SK-N-SH (cell line): ENCODE measurements around the gene AP2A1. TPM values are rescaled to one million over a fixed set of nuclear protein-coding genes. Genes with fewer than 3 reads are reported as not detected.

Source experiments
- CTCF ChIA-PET: fragments of 300-600, 350-600 bp; formaldehyde crosslinking; extraction: SDS; loops from one replicate; lab custom pipeline; 2021; lab: Yijun Ruan, JAX
- POLR2A ChIA-PET: fragments of 350-600 bp; sonication (Branson Sonifier 250); formaldehyde crosslinking; extraction: SDS; loops from one replicate; lab custom pipeline; 2020; ENCODE audit warnings: antibody characterized with exemption, inconsistent platforms; lab: Yijun Ruan, JAX
- DNase-seq: peaks from one replicate; pipeline ENCODE4 v3.0.0; 2012
- H2AFZ ChIP-seq: fragments of 200-600 bp; sonication (generic); 2 replicates; pipeline ENCODE4 v1.8.1; 2016; ENCODE audit warnings: antibody characterized with exemption, mild to moderate bottlenecking, low read depth
- H3F3A ChIP-seq: fragments of 200-600 bp; sonication (generic); replicated peaks from 2 replicates; pipeline ENCODE3; 2016; ENCODE audit warnings: antibody characterized with exemption, mild to moderate bottlenecking; ENCODE audit not compliant: insufficient read depth
- H3K27ac ChIP-seq, 2 experiments: fragments of 200-500 bp in 1 of 2; fragments of 200-600 bp in 1 of 2; sonication (Bioruptor generic) in 1 of 2; sonication (generic), shearing (Covaris generic) in 1 of 2; 2 replicates each; pipeline versions ENCODE4 v1.5.1 to v1.6.1; 2014 to 2016; ENCODE audit warnings: low read depth in 2 of 2, inconsistent platforms in 1 of 2, low read length in 1 of 2, mild to moderate bottlenecking in 1 of 2, mixed read lengths in 1 of 2
- H3K27me3 ChIP-seq: fragments of 200-600 bp; sonication (generic), shearing (Covaris generic); 2 replicates; pipeline ENCODE4 v1.6.1; 2016; ENCODE audit warnings: mixed run types; ENCODE audit not compliant: insufficient read depth
- H3K36me3 ChIP-seq, 2 experiments: fragments of 200-500 bp in 1 of 2; fragments of 200-600 bp in 1 of 2; sonication (Bioruptor generic) in 1 of 2; sonication (generic) in 1 of 2; replicated peaks in 1 of 2; 2 replicates each; pipeline versions ENCODE3 to v1.5.1; 2014 to 2016; ENCODE audit warnings: low read length in 1 of 2, mild to moderate bottlenecking in 1 of 2; ENCODE audit not compliant: insufficient read depth in 2 of 2, control insufficient read depth in 1 of 2
- H3K4me1 ChIP-seq, 2 experiments: fragments of 200-500 bp in 1 of 2; fragments of 200-600 bp in 1 of 2; sonication (Bioruptor generic) in 1 of 2; sonication (generic), shearing (Covaris generic) in 1 of 2; 2 replicates each; pipeline versions ENCODE4 v1.5.1 to v1.6.1; 2014 to 2016; ENCODE audit warnings: low read depth in 1 of 2, low read length in 1 of 2, mixed run types in 1 of 2; ENCODE audit not compliant: insufficient read depth in 2 of 2, control insufficient read depth in 1 of 2
- H3K4me2 ChIP-seq: fragments of 200-600 bp; sonication (generic), shearing (Covaris generic); 2 replicates; pipeline ENCODE4 v1.6.1; 2017; ENCODE audit warnings: mixed run types
- H3K4me3 ChIP-seq, 2 experiments: fragments of 200-500 bp in 1 of 2; fragments of 200-600 bp in 1 of 2; sonication (Bioruptor generic) in 1 of 2; sonication (generic), shearing (Covaris generic) in 1 of 2; 2 replicates each; pipeline versions ENCODE4 v1.5.1 to v1.8.1; 2014 to 2016; ENCODE audit warnings: low read depth in 2 of 2, inconsistent platforms in 1 of 2, low read length in 1 of 2, mild to moderate bottlenecking in 1 of 2, mixed read lengths in 1 of 2, moderate library complexity in 1 of 2
- H3K79me2 ChIP-seq: fragments of 200-600 bp; sonication (generic); 2 replicates; pipeline ENCODE4 v1.8.1; 2017; ENCODE audit warnings: mild to moderate bottlenecking; ENCODE audit not compliant: insufficient read depth
- H3K9ac ChIP-seq: fragments of 200-600 bp; sonication (generic); 2 replicates; pipeline ENCODE4 v1.6.1; 2017; ENCODE audit warnings: mixed run types
- H3K9me2 ChIP-seq: fragments of 200-600 bp; sonication (generic); 2 replicates; pipeline ENCODE4 v1.6.1; 2017; ENCODE audit warnings: mixed run types
- H3K9me3 ChIP-seq: fragments of 200-600 bp; sonication (generic); 2 replicates; pipeline ENCODE4 v1.6.1; 2017; ENCODE audit warnings: mixed run types, mild to moderate bottlenecking, moderate library complexity
- H4K20me1 ChIP-seq: fragments of 200-600 bp; sonication (generic); 2 replicates; pipeline ENCODE4 v1.6.1; 2017; ENCODE audit warnings: mild to moderate bottlenecking, mixed run types; ENCODE audit not compliant: insufficient read depth
- CTCF ChIP-seq: fragments of 200-600 bp; sonication (generic); IDR thresholded peaks from 2 replicates; pipeline ENCODE4 v1.6.1; 2017; ENCODE audit warnings: antibody characterized with exemption, mild to moderate bottlenecking, moderate library complexity
- FOSL2 ChIP-seq: IDR thresholded peaks from 2 replicates; pipeline ENCODE4 v1.4.0; 2012; ENCODE audit warnings: low read depth, mild to moderate bottlenecking, moderate library complexity, borderline replicate concordance
- JUND ChIP-seq: IDR thresholded peaks from 2 replicates; pipeline ENCODE4 v1.4.0; 2012
- MXI1 ChIP-seq: IDR thresholded peaks from 2 replicates; pipeline ENCODE4 v1.6.1; 2012; ENCODE audit warnings: mild to moderate bottlenecking, low read depth, low read length, improper control_type of control experiment
- SMC3 ChIP-seq: IDR thresholded peaks from 2 replicates; pipeline ENCODE4 v1.6.1; 2012; ENCODE audit warnings: low read depth, low read length, improper control_type of control experiment
- TCF12 ChIP-seq: IDR thresholded peaks from 2 replicates; pipeline ENCODE4 v1.4.0; 2012
- USF1 ChIP-seq: IDR thresholded peaks from 2 replicates; pipeline ENCODE4 v1.4.0; 2012; ENCODE audit warnings: low read depth, borderline replicate concordance
- WGBS: methylation state at CpG from one replicate; pipeline ENCODE4 v1.1.6; 2017; ENCODE audit warnings: low lambda C conversion rate; 5-methylcytosine and 5-hydroxymethylcytosine counted together
- polyA plus RNA-seq, 3 experiments: library from polyadenylated mRNA; depleted of rRNA; stranded (reverse); fragments of >200 nt; gene quantifications; 2 replicates each; pipeline ENCODE4 v1.2.3, GENCODE V29; 2012

Gene AP2A1
- polyA plus RNA-seq, 1 of the 3 experiments (the other 2 are of a cell fraction) = 74.8 TPM

DNA sequence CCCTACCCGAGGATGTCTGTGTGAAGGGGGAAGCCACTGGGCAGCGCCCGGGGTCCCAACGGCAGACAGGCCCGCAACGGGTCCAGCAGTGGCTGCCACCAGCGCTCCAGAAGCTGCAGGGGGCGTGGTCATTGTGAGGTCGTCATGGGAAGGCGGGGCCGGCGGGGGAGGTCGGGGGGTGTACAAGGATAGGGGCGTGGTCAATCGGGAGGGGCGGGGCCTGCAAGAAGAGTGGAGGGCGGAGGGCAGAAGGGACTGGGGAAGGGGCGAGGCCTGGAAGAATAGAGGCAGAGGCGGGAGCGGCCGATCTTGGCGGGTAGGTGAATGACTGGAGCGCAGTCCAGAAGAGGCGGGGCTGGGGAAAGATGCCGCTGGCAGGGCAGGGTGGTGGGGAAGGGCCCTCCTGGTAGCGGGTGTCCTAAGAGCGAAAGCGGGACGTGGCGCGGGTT lies 41.9 kb downstream of the AP2A1 start:
- Histone ChIP-seq H3K79me2 (no peaks in the 10 kb centered on the region), H3K9me3 (no peaks in the 10 kb centered on the region), H3K9me2 (no peaks in the 10 kb centered on the region), H3K27me3 (no peaks in the 10 kb centered on the region), H4K20me1 (peaks cover 4% of the 10 kb centered on the region; the same call in 1 of the 2 replicates), H3K27ac (peak overlapping the region; percentile 36 to 78; a peak in 3 of 4 replicates), H3K36me3 (peaks cover 3 to 16% of the 10 kb centered on the region in 2 experiments), H3F3A (peaks cover 20% of the 10 kb centered on the region), H3K4me1 (peaks cover 12 to 19% of the 10 kb centered on the region in 2 experiments; a peak in 3 of 4 replicates), H3K4me3 (peak overlapping the region; percentile 59 to 71), H3K4me2 (peak overlapping the region; percentile 97), H2AFZ (0 out of 2 replicates have a peak overlapping the region, but pooled peaks have one; percentile 56), H3K9ac (peak overlapping the region; percentile 62)
- CTCF ChIA-PET = interaction anchor here (0.6 to 2.0 kb wide), 2 partner anchors 42 to 119 kb away, joined by 3 to 8 read pairs; partner anchors contain the start of gene PTOV1
- 15% methylated on average over 31 of the region's 31 CpGs for WGBS
- TF ChIP-seq MXI1 (peak; percentile 18; the same call in 1 of the 2 replicates), TCF12 (no peak)
- DNase-seq = peak; percentile 99
- POLR2A ChIA-PET = interaction anchor here (2.1 kb wide), 1 partner anchor 42 kb away, joined by 7 read pairs; the partner anchor contains the start of gene PTOV1

- H4K20me1 ChIP-seq = peaks cover 4% of the 10 kb centered on the region; the same call in 1 of the 2 replicates
- H3K9ac ChIP-seq = peak overlapping the region; percentile 62
- peaks cover 12 to 19% of the 10 kb centered on the region in 2 experiments for H3K4me1 ChIP-seq
- peak overlapping the region; percentile 97 for H3K4me2 ChIP-seq
- ChIA-PET POLR2A (interaction anchor here (2.1 kb wide), 1 partner anchor 41 kb away, joined by 7 read pairs; the partner anchor contains the start of gene PTOV1), CTCF (interaction anchor here (0.6 to 2.0 kb wide), 8 partner anchors 8 to 119 kb away, joined by 3 to 8 read pairs (median 4); partner anchors contain the start of genes CPT1C and PTOV1)
- 31% methylated on average over 32 of the region's 50 CpGs for WGBS
- H3K79me2 ChIP-seq = no peaks in the 10 kb centered on the region
- TF ChIP-seq USF1 (no peak), CTCF (peak; percentile 22), FOSL2 (no peak), SMC3 (no peak), MXI1 (no peak), JUND (no peak)
- peak overlapping the region; percentile 36 to 78; a peak in 3 of 4 replicates for H3K27ac ChIP-seq
- peak overlapping the region; percentile 56; the same call in 1 of the 2 replicates for H2AFZ ChIP-seq
- H3K27me3 ChIP-seq = no peaks in the 10 kb centered on the region
- H3K36me3 ChIP-seq = peaks cover 3 to 14% of the 10 kb centered on the region in 2 experiments
- peak overlapping the region; percentile 59 to 71 for H3K4me3 ChIP-seq
- no peaks in the 10 kb centered on the region for H3K9me3 ChIP-seq
- H3F3A ChIP-seq = peaks cover 21% of the 10 kb centered on the region
- no peaks in the 10 kb centered on the region for H3K9me2 ChIP-seq
- DNase-seq = peak; percentile 79
Measured at GRCh38 chr19:49809160-49809940, 42.5 kb downstream of the AP2A1 start.
